Sigmoid colon (tissue), 7 donors: ENCODE data around the gene MYBPC3. TPM values are rescaled to one million over a fixed set of nuclear protein-coding genes. Genes with fewer than 3 reads are reported as not detected.
"Not testable (repeated sequence)": the region's sequence is repeated elsewhere in the genome, so short reads cannot be mapped to it uniquely, and the experiment has no call there.

ENCODE experiments used
- DNase-seq: peaks from one replicate; pipeline ENCODE4 v3.0.0-alpha.2; 2019
- H3K27ac ChIP-seq, 4 donors: fragments of 200-600 bp; sonication (generic); one replicate each; pipeline ENCODE4 v1.5.1; 2016 to 2019; ENCODE audit warnings: mild to moderate bottlenecking in 1 of 4
- H3K27me3 ChIP-seq, 3 donors: fragments of 200-600 bp; sonication (generic); one replicate each; pipeline ENCODE4 v1.5.1; 2019; ENCODE audit warnings: mild to moderate bottlenecking in 1 of 3
- H3K36me3 ChIP-seq, 4 donors: fragments of 200-600 bp; sonication (generic); one replicate each; pipeline ENCODE4 v1.5.1; 2016 to 2019
- H3K4me1 ChIP-seq, 4 donors: fragments of 200-600 bp; sonication (generic); one replicate each; pipeline ENCODE4 v1.5.1; 2017 to 2019
- H3K4me3 ChIP-seq, 4 donors: fragments of 200-600 bp; sonication (generic); one replicate each; pipeline ENCODE4 v1.5.1; 2017 to 2019; ENCODE audit warnings: mild to moderate bottlenecking in 2 of 4, moderate library complexity in 1 of 4
- H3K9me3 ChIP-seq, 4 donors: fragments of 200-600 bp in 3 of 4; sonication (generic) in 3 of 4; one replicate each; pipeline versions ENCODE4 v1.5.1 to v1.6.1; 2013 to 2019
- EP300 ChIP-seq, 4 donors: sonication (generic); formaldehyde crosslinking; IDR thresholded peaks; one replicate each; pipeline ENCODE4 v1.6.1; 2017; ENCODE audit warnings: antibody characterized with exemption in 4 of 4
- POLR2A ChIP-seq, 2 donors: fragments of 450-650 bp; IDR thresholded peaks; one replicate each; pipeline ENCODE4 v1.6.1; 2016; ENCODE audit warnings: antibody characterized with exemption in 2 of 2, mild to moderate bottlenecking in 2 of 2, moderate library complexity in 2 of 2
- POLR2AphosphoS5 ChIP-seq, 4 donors: sonication (generic); formaldehyde crosslinking; IDR thresholded peaks; one replicate each; pipeline ENCODE4 v1.6.1; 2017; ENCODE audit warnings: antibody characterized with exemption in 4 of 4
- WGBS, 2 donors: extraction: QIAGEN DNeasy Blood & Tissue Kit; methylation state at CpG; one replicate each; pipeline ENCODE4 v1.1.7; 2013; 5-methylcytosine and 5-hydroxymethylcytosine counted together
- intact Hi-C: fragments of 100-400 bp; cut with DNase I; formaldehyde crosslinking; loops from one replicate; pipeline ENCODE4 v1.15.1; 2023
- polyA plus RNA-seq, 3 donors: library from polyadenylated mRNA; stranded (reverse); fragments of 200-250 nt; gene quantifications; one replicate each; pipeline ENCODE4 v1.2.3, GENCODE V29; 2013
- total RNA-seq, 4 donors: library from RNA; depleted of rRNA; stranded (reverse); fragments of >200 nt; gene quantifications; one replicate each; pipeline ENCODE4 v1.1.0, GENCODE V29; 2016
- TF ChIP-seq, protein P1 (sequence below), 4 experiments: fragments of 450-650 bp in 3 of 4; fragments of 200-600 bp in 1 of 4; IDR thresholded peaks; one replicate each; pipeline ENCODE4 v1.5.1; 2016 to 2019; ENCODE audit warnings: antibody characterized with exemption in 4 of 4, mild to moderate bottlenecking in 3 of 4, moderate library complexity in 2 of 4
- donor health status: healthy with polysubstance abuse.
- donor health status: Bipolar disorder and iron deficiency.
- donor health status: healthy.

The MYBPC3 gene
- total and polyA plus RNA-seq, 7 donors, result 0.29 to 1.4 (median 0.60) TPM; not detected in 4

DNA sequence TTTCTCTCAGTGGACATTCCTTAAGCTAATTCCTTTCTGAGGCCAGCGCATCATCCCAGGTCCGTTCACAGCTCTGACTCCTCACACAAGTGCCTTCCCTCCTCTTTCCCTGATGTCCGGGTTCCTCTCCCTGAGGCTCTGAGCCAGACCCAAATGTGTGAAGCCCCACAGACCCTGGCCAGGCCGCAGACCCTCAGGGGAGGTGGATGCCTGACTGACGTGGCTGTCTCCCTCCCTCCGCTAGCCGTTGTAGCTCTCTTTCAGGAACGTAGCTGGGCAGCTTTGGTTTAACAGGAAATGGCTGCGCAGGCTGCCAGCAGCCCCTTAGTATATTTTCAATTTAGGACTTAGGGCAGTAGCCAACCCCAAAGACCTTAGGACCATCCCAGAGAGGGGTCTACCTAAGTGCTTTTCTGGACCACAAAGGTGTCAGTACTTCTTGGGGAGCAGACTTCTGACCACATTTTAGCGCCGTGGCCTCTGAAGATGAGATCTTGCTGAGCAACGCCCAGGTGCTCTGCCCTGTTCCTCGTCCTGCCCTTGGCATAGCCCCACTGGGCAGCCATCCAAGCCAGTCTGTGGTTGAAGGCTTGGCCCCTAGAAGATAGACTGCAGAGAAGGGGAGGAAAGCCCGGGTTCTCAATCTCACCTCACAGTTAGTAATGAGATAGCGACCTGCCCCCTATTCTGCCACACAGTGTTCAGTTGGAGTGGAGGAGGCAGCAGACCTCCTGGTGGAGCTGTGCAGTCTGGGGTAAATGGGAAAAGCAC is 27.0 kb downstream of the MYBPC3 start:
- peak; percentile 46 for DNase-seq
- 73 to 74% methylated on average over 15 of the region's 15 CpGs for WGBS, 2 donors

GRCh38 chr11:47324520-47324919 is 28.0 kb downstream of the MYBPC3 start:
- H3K27me3 ChIP-seq, result no peaks in the 10 kb centered on the region
- no peak overlapping the region for H3K27ac ChIP-seq
- H3K36me3 ChIP-seq, result peaks cover 3 to 30% (median 19%) of the 10 kb centered on the region in 4 donors
- H3K4me1 ChIP-seq, result peaks cover 0 to under 1% (median 0%) of the 10 kb centered on the region in 4 donors
- intact Hi-C loops, result no loop called here
- no peaks in the 10 kb centered on the region for H3K9me3 ChIP-seq
- DNase-seq, result peak; percentile 34
- WGBS, 2 donors, result 91 to 92% methylated on average over 12 of the region's 12 CpGs
- H3K4me3 ChIP-seq, result no peak overlapping the region
- no peak for TF ChIP-seq POLR2AphosphoS5 (IDR thresholded peaks at IDR 0.05)
- no peak for TF ChIP-seq EP300 (IDR thresholded peaks at IDR 0.05)
- TF ChIP-seq, protein P1, sequence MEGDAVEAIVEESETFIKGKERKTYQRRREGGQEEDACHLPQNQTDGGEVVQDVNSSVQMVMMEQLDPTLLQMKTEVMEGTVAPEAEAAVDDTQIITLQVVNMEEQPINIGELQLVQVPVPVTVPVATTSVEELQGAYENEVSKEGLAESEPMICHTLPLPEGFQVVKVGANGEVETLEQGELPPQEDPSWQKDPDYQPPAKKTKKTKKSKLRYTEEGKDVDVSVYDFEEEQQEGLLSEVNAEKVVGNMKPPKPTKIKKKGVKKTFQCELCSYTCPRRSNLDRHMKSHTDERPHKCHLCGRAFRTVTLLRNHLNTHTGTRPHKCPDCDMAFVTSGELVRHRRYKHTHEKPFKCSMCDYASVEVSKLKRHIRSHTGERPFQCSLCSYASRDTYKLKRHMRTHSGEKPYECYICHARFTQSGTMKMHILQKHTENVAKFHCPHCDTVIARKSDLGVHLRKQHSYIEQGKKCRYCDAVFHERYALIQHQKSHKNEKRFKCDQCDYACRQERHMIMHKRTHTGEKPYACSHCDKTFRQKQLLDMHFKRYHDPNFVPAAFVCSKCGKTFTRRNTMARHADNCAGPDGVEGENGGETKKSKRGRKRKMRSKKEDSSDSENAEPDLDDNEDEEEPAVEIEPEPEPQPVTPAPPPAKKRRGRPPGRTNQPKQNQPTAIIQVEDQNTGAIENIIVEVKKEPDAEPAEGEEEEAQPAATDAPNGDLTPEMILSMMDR (IDR thresholded peaks at IDR 0.05), result no peak
- no peak for TF ChIP-seq POLR2A (IDR thresholded peaks at IDR 0.05)

More for the DNA sequence above, 27.0 kb downstream of the MYBPC3 start:
- Histone ChIP-seq H3K36me3 (peaks cover 7 to 31% (median 19%) of the 10 kb centered on the region in 4 donors), H3K27ac (no peak overlapping the region), H3K4me1 (peaks cover 0 to 4% (median 0%) of the 10 kb centered on the region in 4 donors), H3K4me3 (no peak overlapping the region), H3K9me3 (no peaks in the 10 kb centered on the region), H3K27me3 (no peaks in the 10 kb centered on the region)
- TF ChIP-seq, protein P1 (IDR thresholded peaks at IDR 0.05), result no peak
- no peak for TF ChIP-seq POLR2A (IDR thresholded peaks at IDR 0.05)
- TF ChIP-seq POLR2AphosphoS5 (IDR thresholded peaks at IDR 0.05), result no peak
- no peak for TF ChIP-seq EP300 (IDR thresholded peaks at IDR 0.05)
- intact Hi-C loops, result no loop called here

DNA sequence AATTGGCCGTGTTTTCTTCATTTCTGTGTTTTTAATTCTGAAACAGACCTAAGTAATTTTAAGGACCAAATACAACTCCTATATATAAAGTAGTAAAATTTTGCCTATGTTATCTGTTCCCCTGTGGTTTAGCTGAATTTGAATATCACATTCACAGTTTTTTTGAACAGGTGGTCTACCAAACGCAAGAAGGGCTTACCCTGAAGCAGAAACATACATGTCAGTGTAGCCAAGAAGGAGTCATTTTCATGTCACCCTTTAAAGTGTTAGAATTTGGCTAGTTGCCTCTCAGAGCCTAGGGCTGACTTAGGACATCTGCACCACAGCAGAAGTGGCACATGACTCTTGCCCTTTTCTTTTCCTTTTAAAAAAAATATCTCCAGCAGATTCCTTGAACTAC is 34.3 kb downstream of the MYBPC3 start:
- Histone ChIP-seq H3K4me1 (no peaks in the 10 kb centered on the region), H3K9me3 (no peaks in the 10 kb centered on the region), H3K27me3 (no peaks in the 10 kb centered on the region), H3K36me3 (peaks cover 0 to 66% (median 30%) of the 10 kb centered on the region in 4 donors), H3K4me3 (no peak overlapping the region), H3K27ac (no peak overlapping the region)
- TF ChIP-seq POLR2A (IDR thresholded peaks at IDR 0.05), result no peak
- TF ChIP-seq POLR2AphosphoS5 (IDR thresholded peaks at IDR 0.05), result no peak
- TF ChIP-seq, protein P1 (IDR thresholded peaks at IDR 0.05), result no peak
- TF ChIP-seq EP300 (IDR thresholded peaks at IDR 0.05), result no peak
- no peak for DNase-seq
- intact Hi-C loops, result no loop called here
- WGBS, 2 donors, result 81 to 87% methylated on average over 2 of the region's 2 CpGs

DNA sequence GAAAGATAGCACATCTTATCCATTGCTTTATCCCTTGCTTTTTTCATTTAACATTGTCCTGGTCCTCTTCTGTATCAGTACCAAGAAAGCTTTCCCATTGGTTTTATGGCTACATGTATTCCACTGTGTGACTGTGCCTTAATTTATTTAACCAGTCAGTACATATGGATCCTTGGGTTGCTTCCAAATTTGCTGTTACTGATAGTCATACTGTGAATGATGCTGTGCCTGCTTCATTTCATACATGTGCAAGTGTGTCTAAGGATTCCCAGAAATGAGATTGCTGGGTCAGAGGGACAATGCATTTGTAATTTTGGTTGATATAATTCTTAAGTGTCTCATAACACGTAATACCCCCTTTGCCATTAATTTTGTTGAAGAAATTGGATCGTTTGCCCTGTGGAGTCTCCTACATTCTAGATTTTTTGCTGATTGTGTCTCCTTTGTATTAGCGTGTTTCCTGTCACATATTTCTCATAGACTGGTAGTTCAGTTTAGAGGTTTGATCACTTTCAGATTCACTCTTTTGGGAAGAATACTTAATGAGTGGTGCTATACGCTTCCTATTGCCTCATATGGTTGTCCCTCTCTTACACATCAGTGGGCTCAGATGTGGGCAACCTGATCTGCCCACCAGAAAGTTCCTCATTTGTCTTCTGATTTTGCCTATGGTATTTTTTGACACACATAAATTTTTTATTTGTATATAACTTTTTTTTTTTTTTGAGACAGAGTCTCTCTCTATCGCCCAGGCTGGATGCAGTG is 35.3 kb downstream of the MYBPC3 start:
- Histone ChIP-seq H3K36me3 (peaks cover 0 to 75% (median 29%) of the 10 kb centered on the region in 4 donors), H3K4me3 (no peak overlapping the region), H3K9me3 (no peaks in the 10 kb centered on the region), H3K27me3 (no peaks in the 10 kb centered on the region), H3K27ac (no peak overlapping the region), H3K4me1 (no peaks in the 10 kb centered on the region)
- no peak for DNase-seq
- intact Hi-C loops, result no loop called here
- TF ChIP-seq, protein P1 (IDR thresholded peaks at IDR 0.05), result no peak
- TF ChIP-seq POLR2AphosphoS5 (IDR thresholded peaks at IDR 0.05) (no peak), EP300 (IDR thresholded peaks at IDR 0.05) (no peak), POLR2A (IDR thresholded peaks at IDR 0.05) (no peak)
- 81 to 89% methylated on average over 5 of the region's 5 CpGs for WGBS, 2 donors

- H3K27ac ChIP-seq, intact Hi-C loops, H3K27me3 ChIP-seq, H3K9me3 ChIP-seq, H3K4me3 ChIP-seq, DNase-seq, H3K4me1 ChIP-seq: not testable (repeated sequence)
- 95 to 96% methylated on average over 8 of the region's 8 CpGs for WGBS, 2 donors
- peaks cover 0 to 83% (median 31%) of the 10 kb centered on the region in 4 donors for H3K36me3 ChIP-seq
Measured at GRCh38 chr11:47316501-47316900, 36.0 kb downstream of the MYBPC3 start.
